Hepatocyte (in vitro differentiated cells): ENCODE results near the gene CARS1. TPM values are rescaled to one million over a fixed set of nuclear protein-coding genes. Genes with fewer than 3 reads are reported as not detected.

Experiments used
- DNase-seq: peaks from one replicate; pipeline ENCODE4 v3.0.0-alpha.2; 2016; ENCODE audit warnings: low spot score
- H2AFZ ChIP-seq: fragments of 200-600 bp; sonication (generic); 2 replicates; pipeline ENCODE4 v1.6.0; 2016; ENCODE audit warnings: antibody characterized with exemption, mild to moderate bottlenecking
- H3K27ac ChIP-seq: fragments of 200-600 bp; sonication (generic); 2 replicates; pipeline ENCODE4 v1.5.1; 2016; ENCODE audit warnings: mild to moderate bottlenecking
- H3K27me3 ChIP-seq: fragments of 200-600 bp; sonication (generic); 2 replicates; pipeline ENCODE4 v1.6.1; 2016
- H3K36me3 ChIP-seq: fragments of 200-600 bp; sonication (generic); replicated peaks from 2 replicates; pipeline ENCODE4 v1.5.1; 2016; ENCODE audit warnings: low read depth; ENCODE audit not compliant: insufficient read depth
- H3K4me1 ChIP-seq: fragments of 200-600 bp; sonication (generic); 2 replicates; pipeline ENCODE4 v1.5.1; 2016; ENCODE audit warnings: mild to moderate bottlenecking, moderate library complexity; ENCODE audit not compliant: insufficient read depth
- H3K4me2 ChIP-seq: fragments of 200-600 bp; sonication (generic); 2 replicates; pipeline ENCODE4 v1.6.0; 2016
- H3K4me3 ChIP-seq: fragments of 200-600 bp; sonication (generic); 2 replicates; pipeline ENCODE4 v1.5.1; 2016; ENCODE audit warnings: mild to moderate bottlenecking
- H3K79me2 ChIP-seq: fragments of 200-600 bp; sonication (generic); 2 replicates; pipeline ENCODE4 v1.6.0; 2017; ENCODE audit warnings: mild to moderate bottlenecking
- H3K9me2 ChIP-seq: fragments of 200-600 bp; sonication (generic); replicated peaks from 2 replicates; pipeline ENCODE4 v1.6.0; 2017; ENCODE audit warnings: mild to moderate bottlenecking; ENCODE audit not compliant: insufficient read depth
- H3K9me3 ChIP-seq: fragments of 200-600 bp; sonication (generic); 2 replicates; pipeline ENCODE4 v1.5.1; 2016; ENCODE audit warnings: low read depth, mild to moderate bottlenecking
- H4K20me1 ChIP-seq: fragments of 200-600 bp; sonication (generic); 2 replicates; pipeline ENCODE4 v1.6.0; 2016; ENCODE audit warnings: mild to moderate bottlenecking; ENCODE audit not compliant: insufficient read depth, poor library complexity, severe bottlenecking
- EZH2 ChIP-seq: fragments of 200-600 bp; sonication (generic); IDR thresholded peaks from 2 replicates; pipeline ENCODE4 v1.6.1; 2016; ENCODE audit warnings: antibody characterized with exemption, mild to moderate bottlenecking, borderline replicate concordance
- EZH2phosphoT487 ChIP-seq: fragments of 200-600 bp; sonication (generic); IDR thresholded peaks from one replicate; pipeline ENCODE4 v1.6.1; 2018; ENCODE audit warnings: antibody characterized with exemption, mild to moderate bottlenecking, low read depth, moderate library complexity; ENCODE audit not compliant: unreplicated experiment, severe bottlenecking
- WGBS: methylation state at CpG from one replicate; pipeline ENCODE4 v1.1.6; 2016; ENCODE audit warnings: low lambda C conversion rate; ENCODE audit errors: missing lambda C conversion rate; 5-methylcytosine and 5-hydroxymethylcytosine counted together
- polyA plus RNA-seq: library from polyadenylated mRNA; unstranded; fragments of >200 nt; fragmentation: Nextera tagmentation; extraction: Ambion mirVana; gene quantifications from 2 replicates; pipeline ENCODE4 v1.2.1, GENCODE V29; 2016
- total RNA-seq: library from RNA; depleted of rRNA; stranded (reverse); fragments of >200 nt; gene quantifications from 2 replicates; pipeline ENCODE4 v1.2.3, GENCODE V29; 2014
- TF ChIP-seq, protein P1 (sequence below): fragments of 200-600 bp; sonication (generic); IDR thresholded peaks from 2 replicates; pipeline ENCODE4 v1.5.1; 2016; ENCODE audit warnings: antibody characterized with exemption, mild to moderate bottlenecking; ENCODE audit not compliant: poor library complexity

The CARS1 gene
- total and polyA plus RNA-seq, 2 experiments from 2014 or later: 35.5 to 42.0 TPM

- H4K20me1 ChIP-seq: peaks cover 25% of the 10 kb centered on the region
- no peaks in the 10 kb centered on the region for H3K9me3 ChIP-seq
- peaks cover 6% of the 10 kb centered on the region for H3K36me3 ChIP-seq
Measured at GRCh38 chr11:2958251-2958650, 99.0 kb downstream of the CARS1 start.

GRCh38 chr11:2955906-2956476, 101.2 kb downstream of the CARS1 start:
- Histone ChIP-seq H3K79me2 (peaks cover 20% of the 10 kb centered on the region), H3K4me2 (no peak overlapping the region), H2AFZ (no peak overlapping the region), H3K9me2 (no peaks in the 10 kb centered on the region), H3K36me3 (peaks cover 9% of the 10 kb centered on the region), H3K4me3 (no peak overlapping the region), H3K27ac (no peak overlapping the region), H3K4me1 (no peaks in the 10 kb centered on the region), H3K27me3 (no peaks in the 10 kb centered on the region), H3K9me3 (no peaks in the 10 kb centered on the region), H4K20me1 (peaks cover 16% of the 10 kb centered on the region)
- 61% methylated on average over 6 of the region's 6 CpGs for WGBS
- TF ChIP-seq, protein P1, sequence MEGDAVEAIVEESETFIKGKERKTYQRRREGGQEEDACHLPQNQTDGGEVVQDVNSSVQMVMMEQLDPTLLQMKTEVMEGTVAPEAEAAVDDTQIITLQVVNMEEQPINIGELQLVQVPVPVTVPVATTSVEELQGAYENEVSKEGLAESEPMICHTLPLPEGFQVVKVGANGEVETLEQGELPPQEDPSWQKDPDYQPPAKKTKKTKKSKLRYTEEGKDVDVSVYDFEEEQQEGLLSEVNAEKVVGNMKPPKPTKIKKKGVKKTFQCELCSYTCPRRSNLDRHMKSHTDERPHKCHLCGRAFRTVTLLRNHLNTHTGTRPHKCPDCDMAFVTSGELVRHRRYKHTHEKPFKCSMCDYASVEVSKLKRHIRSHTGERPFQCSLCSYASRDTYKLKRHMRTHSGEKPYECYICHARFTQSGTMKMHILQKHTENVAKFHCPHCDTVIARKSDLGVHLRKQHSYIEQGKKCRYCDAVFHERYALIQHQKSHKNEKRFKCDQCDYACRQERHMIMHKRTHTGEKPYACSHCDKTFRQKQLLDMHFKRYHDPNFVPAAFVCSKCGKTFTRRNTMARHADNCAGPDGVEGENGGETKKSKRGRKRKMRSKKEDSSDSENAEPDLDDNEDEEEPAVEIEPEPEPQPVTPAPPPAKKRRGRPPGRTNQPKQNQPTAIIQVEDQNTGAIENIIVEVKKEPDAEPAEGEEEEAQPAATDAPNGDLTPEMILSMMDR: peak; percentile 16
- TF ChIP-seq EZH2: no peak
- DNase-seq: no peak

More at GRCh38 chr11:2958251-2958650, 99.0 kb downstream of the CARS1 start:
- no peak overlapping the region for H3K4me2 ChIP-seq
- H3K79me2 ChIP-seq: peaks cover 31% of the 10 kb centered on the region
- H3K4me3 ChIP-seq: no peak overlapping the region
- no peak for DNase-seq
- no peak for TF ChIP-seq EZH2phosphoT487
- TF ChIP-seq, protein P1: no peak
- no peak for TF ChIP-seq EZH2
- H3K27me3 ChIP-seq: no peaks in the 10 kb centered on the region
- no peak overlapping the region for H2AFZ ChIP-seq
- H3K9me2 ChIP-seq: no peaks in the 10 kb centered on the region
- H3K4me1 ChIP-seq: no peaks in the 10 kb centered on the region
- WGBS: 93% methylated on average over 3 of the region's 3 CpGs
- H3K27ac ChIP-seq: no peak overlapping the region

GRCh38 chr11:2954263-2954662, 103.0 kb downstream of the CARS1 start:
- Histone ChIP-seq H3K9me2 (no peaks in the 10 kb centered on the region), H3K4me3 (no peak overlapping the region), H3K9me3 (no peaks in the 10 kb centered on the region), H4K20me1 (peaks cover 4% of the 10 kb centered on the region), H3K4me2 (no peak overlapping the region), H3K27ac (peak overlapping the region; percentile 46), H3K4me1 (no peaks in the 10 kb centered on the region), H3K27me3 (no peaks in the 10 kb centered on the region), H3K79me2 (peaks cover 17% of the 10 kb centered on the region), H2AFZ (no peak overlapping the region), H3K36me3 (peaks cover 19% of the 10 kb centered on the region)
- TF ChIP-seq EZH2 (no peak), EZH2phosphoT487 (no peak)
- TF ChIP-seq, protein P1: no peak
- no peak for DNase-seq
- WGBS: 84% methylated on average over 6 of the region's 6 CpGs

DNA sequence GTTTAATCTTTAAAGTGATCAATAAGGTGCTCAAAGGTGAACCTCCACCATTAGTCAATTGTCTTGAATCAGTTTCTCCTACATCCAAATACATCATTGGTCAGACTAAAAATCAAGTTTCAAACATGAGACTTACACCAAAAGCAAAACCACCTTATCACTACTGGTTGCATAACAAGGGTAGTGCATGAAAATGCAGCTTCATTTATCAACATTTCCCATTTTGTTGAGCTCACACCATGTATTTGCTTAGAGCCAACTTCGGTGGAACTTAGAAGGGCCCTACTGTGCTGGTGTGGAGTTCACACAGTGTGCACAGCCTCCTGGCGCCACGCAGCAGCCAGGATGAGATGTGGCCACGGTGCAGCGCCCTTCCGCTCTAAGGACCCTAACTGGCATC, 104.9 kb downstream of the CARS1 start:
- Histone ChIP-seq H3K36me3 (peaks cover 19% of the 10 kb centered on the region), H3K79me2 (peaks cover 13% of the 10 kb centered on the region), H3K4me1 (no peaks in the 10 kb centered on the region), H3K27ac (no peak overlapping the region), H3K4me3 (no peak overlapping the region), H4K20me1 (peaks cover 7% of the 10 kb centered on the region), H3K27me3 (no peaks in the 10 kb centered on the region), H3K4me2 (no peak overlapping the region), H2AFZ (no peak overlapping the region), H3K9me3 (no peaks in the 10 kb centered on the region), H3K9me2 (no peaks in the 10 kb centered on the region)
- no peak for DNase-seq
- 81% methylated on average over 6 of the region's 6 CpGs for WGBS
- TF ChIP-seq, protein P1: no peak
- TF ChIP-seq EZH2phosphoT487 (no peak), EZH2 (no peak)
